ENCODE data around the gene SOS2.

The SOS2 gene

GRCh38 chr14:50070230-50070629 is 161.1 kb downstream of the SOS2 start:
- DNase-seq (ENCODE audit: low read depth), result no peak
- H3K4me3 ChIP-seq (ENCODE audit: low read depth, low read length), result no peak overlapping the region
- TF ChIP-seq CTCF (conservative IDR thresholded peaks at IDR 0.05; ENCODE audit: low read depth, low read length), result no peak

GRCh38 chr14:50069325-50069724 is 162.1 kb downstream of the SOS2 start:
- DNase-seq (ENCODE audit: low read depth), result no peak
- no peak overlapping the region for H3K4me3 ChIP-seq (ENCODE audit: low read depth, low read length)
- no peak for TF ChIP-seq CTCF (conservative IDR thresholded peaks at IDR 0.05; ENCODE audit: low read depth, low read length)

- H3K4me3 ChIP-seq (ENCODE audit: low read depth, low read length), result no peak overlapping the region
- TF ChIP-seq CTCF (conservative IDR thresholded peaks at IDR 0.05; ENCODE audit: low read depth, low read length), result no peak
- no peak for DNase-seq (ENCODE audit: low read depth)
Measured at GRCh38 chr14:50068496-50068895, 162.9 kb downstream of the SOS2 start.

- DNase-seq (ENCODE audit: low read depth), result peak; percentile 83
- H3K4me3 ChIP-seq (ENCODE audit: low read depth, low read length), result no peak overlapping the region
- no peak for TF ChIP-seq CTCF (conservative IDR thresholded peaks at IDR 0.05; ENCODE audit: low read depth, low read length)
Measured at GRCh38 chr14:50067723-50068495, 163.5 kb downstream of the SOS2 start.

All from choroid plexus epithelial cell (primary cell).